HCEC 1CT (cell line): Measurements from ENCODE around the gene MMEL1.
A peak's percentile ranks its signal among the peaks of the same experiment; 100 is the strongest.
"Not testable (repeated sequence)": the region's sequence is repeated elsewhere in the genome, so short reads cannot be mapped to it uniquely, and the experiment has no call there.

Experiments
- DNase-seq: peaks from one replicate; pipeline ENCODE4 v3.0.0-alpha.2; 2017

MMEL1 gene

GRCh38 chr1:2632561-2633361 is at the start of gene MMEL1:
Gene MMEL1, minus strand, starts transcription at chr1:2633016. Its CDS starts 3,532 bp downstream, at chr1:2629484.
- DNase-seq, result no peak

- not testable (repeated sequence) for DNase-seq
Measured at GRCh38 chr1:2676726-2677125, 43.9 kb upstream of the MMEL1 start.

- not testable (repeated sequence) for DNase-seq
Measured at GRCh38 chr1:2671656-2672055, 38.8 kb upstream of the MMEL1 start.

GRCh38 chr1:2659806-2660205 is 27.0 kb upstream of the MMEL1 start:
- DNase-seq, result not testable (repeated sequence)

GRCh38 chr1:2657909-2658308 is 25.1 kb upstream of the MMEL1 start:
- DNase-seq, result not testable (repeated sequence)

- DNase-seq, result not testable (repeated sequence)
Measured at GRCh38 chr1:2657124-2657523, 24.3 kb upstream of the MMEL1 start.

GRCh38 chr1:2655598-2656434 is 23.0 kb upstream of the MMEL1 start:
- DNase-seq, result not testable (repeated sequence)

- DNase-seq, result not testable (repeated sequence)
Measured at GRCh38 chr1:2654443-2654948, 21.7 kb upstream of the MMEL1 start.

GRCh38 chr1:2653741-2654442 is 21.1 kb upstream of the MMEL1 start:
- DNase-seq, result not testable (repeated sequence)

GRCh38 chr1:2652926-2653571 is 20.2 kb upstream of the MMEL1 start:
- not testable (repeated sequence) for DNase-seq

GRCh38 chr1:2652152-2652925 is 19.5 kb upstream of the MMEL1 start:
- not testable (repeated sequence) for DNase-seq

GRCh38 chr1:2650967-2651645 is 18.3 kb upstream of the MMEL1 start:
- no peak for DNase-seq

GRCh38 chr1:2646837-2647236 is 14.0 kb upstream of the MMEL1 start:
- DNase-seq, result no peak

- DNase-seq, result no peak
Measured at GRCh38 chr1:2645776-2646175, 13.0 kb upstream of the MMEL1 start.

GRCh38 chr1:2645143-2645542 is 12.3 kb upstream of the MMEL1 start:
- DNase-seq, result no peak

GRCh38 chr1:2644591-2645101 is 11.8 kb upstream of the MMEL1 start:
- DNase-seq, result no peak

- no peak for DNase-seq
Measured at GRCh38 chr1:2644171-2644570, 11.4 kb upstream of the MMEL1 start.

- no peak for DNase-seq
Measured at GRCh38 chr1:2643414-2644077, 10.7 kb upstream of the MMEL1 start.

GRCh38 chr1:2642560-2643413 is 10.0 kb upstream of the MMEL1 start:
- peak; percentile 84 for DNase-seq
